Hippocampal formation (tissue), 2 donors: ENCODE data around the gene TERT.

Experiments
- DNase-seq, 2 donors: peaks; one replicate each; lab custom pipeline; 2025; lab: John Stamatoyannopoulos, UW

TERT gene

GRCh38 chr5:1206521-1207412 lies 88.1 kb downstream of the TERT start:
- DNase-seq: no peak

GRCh38 chr5:1205255-1206180 lies 89.3 kb downstream of the TERT start:
- no peak for DNase-seq

DNA sequence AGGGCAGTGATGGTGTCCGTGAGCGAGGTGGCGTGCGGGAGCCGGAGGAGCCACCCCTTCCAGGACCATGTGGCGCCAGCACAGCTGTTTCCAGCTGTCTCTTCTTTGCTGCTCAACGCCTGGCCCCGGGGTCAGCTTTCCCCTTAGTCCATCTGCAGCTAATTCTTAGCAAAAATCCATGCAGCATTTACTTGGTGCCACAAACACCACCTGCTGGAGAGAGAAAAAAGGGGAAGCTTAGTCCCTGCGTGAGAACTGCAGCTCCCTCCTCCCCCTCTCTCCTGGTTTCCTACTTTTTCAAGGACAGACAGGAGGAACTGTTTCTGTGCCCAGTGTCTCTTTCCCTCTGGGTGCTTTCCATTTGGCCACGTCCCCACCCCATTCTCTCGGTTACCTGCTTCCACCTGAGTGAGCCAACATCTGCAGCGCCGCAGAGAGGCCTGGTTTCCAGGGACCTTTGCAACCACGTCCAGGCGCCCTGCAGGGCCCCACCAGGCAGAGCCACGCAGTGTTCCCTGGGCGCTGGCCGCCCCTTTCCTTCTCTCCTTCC lies 90.1 kb downstream of the TERT start:
- DNase-seq: no peak

DNA sequence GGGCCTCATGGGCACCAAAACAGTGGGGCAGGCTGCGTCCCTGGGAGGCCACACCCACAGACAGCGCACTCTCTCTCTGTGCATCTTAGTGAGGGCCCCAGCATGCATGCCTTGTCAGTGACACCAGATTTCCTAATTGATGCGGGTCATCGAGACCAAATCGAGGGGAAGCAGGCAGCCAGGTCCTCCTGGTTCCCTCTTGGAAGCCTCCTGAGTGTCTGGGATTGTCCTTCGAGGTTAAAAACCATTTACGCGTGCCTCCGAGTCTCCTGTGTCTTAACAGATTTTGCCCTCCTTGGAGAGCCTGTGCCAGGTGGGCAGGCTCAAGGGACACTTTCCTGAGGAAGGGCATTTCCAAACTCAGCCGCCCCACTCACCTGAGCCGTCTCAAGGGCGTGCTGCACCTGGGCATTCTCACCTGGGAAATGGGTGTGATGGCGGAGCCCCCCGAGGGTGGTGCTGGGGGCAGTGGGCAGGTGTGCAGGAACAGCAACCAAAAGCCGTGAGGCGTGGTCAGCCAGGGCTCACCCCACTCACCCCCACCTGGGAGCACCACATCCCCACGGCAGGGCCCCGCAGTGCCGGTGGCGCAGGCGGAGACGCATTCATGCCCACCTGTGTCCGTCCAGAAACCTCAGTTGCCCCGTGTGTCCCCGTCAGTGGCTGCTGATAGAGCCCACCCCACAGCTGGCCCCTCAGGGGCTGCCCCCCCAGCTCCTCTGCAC lies 90.7 kb downstream of the TERT start:
- DNase-seq: no peak

GRCh38 chr5:1203311-1203967 lies 91.4 kb downstream of the TERT start:
- DNase-seq: no peak
